Fibroblast of lung (primary cell): ENCODE data around the gene SURF1. TPM values are rescaled to one million over a fixed set of nuclear protein-coding genes. Genes with fewer than 3 reads are reported as not detected.

ENCODE experiments used
- DNase-seq, 2 donors: peaks; one replicate each; pipeline versions ENCODE4 v3.0.0 to v3.0.0-alpha.2; 2010; ENCODE audit warnings: low read depth in 2 of 2
- H2AFZ ChIP-seq: 2 replicates; pipeline ENCODE4 v1.5.1; 2012; ENCODE audit warnings: low read length, control low read depth, inconsistent platforms
- H3K27ac ChIP-seq: 2 replicates; pipeline ENCODE4 v1.5.1; 2011; ENCODE audit warnings: low read length, control low read depth; ENCODE audit not compliant: insufficient read depth
- H3K27me3 ChIP-seq: 2 replicates; pipeline ENCODE4 v1.5.1; 2011; ENCODE audit warnings: mild to moderate bottlenecking, low read length; ENCODE audit not compliant: control insufficient read depth, insufficient read depth
- H3K36me3 ChIP-seq: 2 replicates; pipeline ENCODE4 v1.5.1; 2011; ENCODE audit warnings: low read length; ENCODE audit not compliant: control insufficient read depth, insufficient read depth
- H3K4me1 ChIP-seq: 2 replicates; pipeline ENCODE4 v1.5.1; 2011; ENCODE audit warnings: low read length; ENCODE audit not compliant: control insufficient read depth, insufficient read depth; ENCODE audit errors: extremely low read depth
- H3K4me2 ChIP-seq: 2 replicates; pipeline ENCODE4 v1.5.1; 2011; ENCODE audit warnings: low read length, control low read depth; ENCODE audit not compliant: insufficient read depth; ENCODE audit errors: extremely low read depth
- H3K4me3 ChIP-seq, 4 experiments: fragments of 200-600 bp in 1 of 4; sonication (generic) in 1 of 4; replicated peaks in 1 of 4; 2 replicates each; pipeline ENCODE4 v1.5.1; 2011 to 2016; ENCODE audit warnings: low read length in 4 of 4, low read depth in 3 of 4, mild to moderate bottlenecking in 3 of 4, control low read depth in 2 of 4, inconsistent platforms in 1 of 4, mixed read lengths in 1 of 4; ENCODE audit not compliant: insufficient read depth in 1 of 4; ENCODE audit errors: control extremely low read depth in 1 of 4
- H3K79me2 ChIP-seq: 2 replicates; pipeline ENCODE4 v1.5.1; 2012; ENCODE audit warnings: mild to moderate bottlenecking, low read length, inconsistent platforms; ENCODE audit not compliant: control insufficient read depth, insufficient read depth
- H3K9ac ChIP-seq: 2 replicates; pipeline ENCODE4 v1.5.1; 2011; ENCODE audit warnings: mild to moderate bottlenecking, low read length, control low read depth; ENCODE audit not compliant: insufficient read depth
- H3K9me3 ChIP-seq: 2 replicates; pipeline ENCODE4 v1.5.1; 2012; ENCODE audit warnings: low read depth, low read length; ENCODE audit not compliant: control insufficient read depth, insufficient read depth
- H4K20me1 ChIP-seq: 2 replicates; pipeline ENCODE4 v1.5.1; 2011; ENCODE audit warnings: low read length; ENCODE audit not compliant: control insufficient read depth, insufficient read depth; ENCODE audit errors: extremely low read depth
- EZH2 ChIP-seq: IDR thresholded peaks from 2 replicates; pipeline ENCODE4 v1.5.1; 2012; ENCODE audit warnings: low read length, control low read depth, mild to moderate bottlenecking; ENCODE audit errors: missing control alignments
- polyA plus RNA-seq, 2 donors: library from polyadenylated mRNA; depleted of rRNA in 1 of 2; stranded (reverse) in 1 of 2; unstranded in 1 of 2; fragments of >200 nt; gene quantifications; 2 replicates each; pipeline ENCODE4 v1.2.1, GENCODE V29; 2011 to 2012; ENCODE audit warnings: missing spikeins in 1 of 2
- total RNA-seq: library from RNA; depleted of rRNA; stranded (reverse); fragments of >200 nt; gene quantifications from 2 replicates; pipeline ENCODE4 v1.2.1, GENCODE V29; 2014
- TF ChIP-seq, protein P1 (sequence below), 2 donors: IDR thresholded peaks in 1 of 2; conservative IDR thresholded peaks in 1 of 2; 1 replicate in 1 of 2; 2 replicates in 1 of 2; pipeline ENCODE4 v1.5.1; 2011 to 2012; ENCODE audit warnings: low read length in 2 of 2, control low read depth in 1 of 2, inconsistent platforms in 1 of 2, low read depth in 1 of 2, mild to moderate bottlenecking in 1 of 2

SURF1 gene
- total and polyA plus RNA-seq, 2 donors (not counting 1 experiment from before 2014, with no cell fraction given): 27.9 to 31.7 TPM

DNA sequence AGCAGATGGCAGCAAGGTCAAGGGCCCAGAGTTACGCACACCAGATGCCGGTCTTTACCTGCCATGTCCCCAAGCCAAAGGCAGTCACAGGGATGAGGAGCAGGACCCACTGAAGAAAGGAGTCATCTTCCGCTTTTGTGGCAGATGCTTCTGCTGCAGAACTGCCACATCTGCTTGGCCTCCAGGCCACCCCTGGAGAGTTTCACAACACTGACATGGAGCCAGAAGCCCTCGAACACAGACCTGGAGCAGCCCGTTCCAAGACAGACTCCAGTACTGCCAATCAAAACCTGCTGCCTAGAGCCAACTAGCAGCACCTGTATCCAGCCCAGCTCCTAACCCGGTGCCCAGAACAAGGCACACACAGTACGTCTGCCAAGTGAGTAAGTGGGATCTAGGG is 1.5 kb downstream of the SURF1 start:
- H3K36me3 ChIP-seq: peaks cover 28% of the 10 kb centered on the region
- H4K20me1 ChIP-seq: no peaks in the 10 kb centered on the region

DNA sequence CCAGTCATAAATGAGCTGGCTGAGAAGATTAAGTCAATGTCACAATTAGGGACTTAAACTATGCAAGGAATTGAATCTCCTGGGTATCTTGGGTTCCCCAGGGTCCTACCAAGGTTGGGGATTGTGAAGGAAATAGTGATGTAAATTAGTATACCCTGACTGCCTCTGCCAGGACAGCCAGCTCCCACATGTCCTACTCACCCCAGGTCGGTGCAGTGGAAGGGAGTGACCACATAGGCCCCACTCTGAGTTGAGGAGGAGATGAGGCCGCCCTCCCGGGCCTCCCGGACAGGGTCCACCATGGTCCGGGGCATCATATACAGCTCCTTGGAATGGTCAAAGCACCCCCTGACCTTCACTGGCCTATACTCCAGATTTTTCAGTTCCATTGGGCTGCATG is 2.7 kb downstream of the SURF1 start:
- Histone ChIP-seq H3K79me2 (peaks cover 26% of the 10 kb centered on the region), H3K27ac (no peak overlapping the region), H3K4me3 (no peak overlapping the region), H3K4me1 (peaks cover 9% of the 10 kb centered on the region), H2AFZ (no peak overlapping the region), H4K20me1 (no peaks in the 10 kb centered on the region), H3K9ac (no peak overlapping the region), H3K9me3 (no peaks in the 10 kb centered on the region), H3K27me3 (no peaks in the 10 kb centered on the region), H3K4me2 (no peak overlapping the region), H3K36me3 (peaks cover 27% of the 10 kb centered on the region)
- TF ChIP-seq, protein P1, sequence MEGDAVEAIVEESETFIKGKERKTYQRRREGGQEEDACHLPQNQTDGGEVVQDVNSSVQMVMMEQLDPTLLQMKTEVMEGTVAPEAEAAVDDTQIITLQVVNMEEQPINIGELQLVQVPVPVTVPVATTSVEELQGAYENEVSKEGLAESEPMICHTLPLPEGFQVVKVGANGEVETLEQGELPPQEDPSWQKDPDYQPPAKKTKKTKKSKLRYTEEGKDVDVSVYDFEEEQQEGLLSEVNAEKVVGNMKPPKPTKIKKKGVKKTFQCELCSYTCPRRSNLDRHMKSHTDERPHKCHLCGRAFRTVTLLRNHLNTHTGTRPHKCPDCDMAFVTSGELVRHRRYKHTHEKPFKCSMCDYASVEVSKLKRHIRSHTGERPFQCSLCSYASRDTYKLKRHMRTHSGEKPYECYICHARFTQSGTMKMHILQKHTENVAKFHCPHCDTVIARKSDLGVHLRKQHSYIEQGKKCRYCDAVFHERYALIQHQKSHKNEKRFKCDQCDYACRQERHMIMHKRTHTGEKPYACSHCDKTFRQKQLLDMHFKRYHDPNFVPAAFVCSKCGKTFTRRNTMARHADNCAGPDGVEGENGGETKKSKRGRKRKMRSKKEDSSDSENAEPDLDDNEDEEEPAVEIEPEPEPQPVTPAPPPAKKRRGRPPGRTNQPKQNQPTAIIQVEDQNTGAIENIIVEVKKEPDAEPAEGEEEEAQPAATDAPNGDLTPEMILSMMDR (conservative IDR thresholded peaks at IDR 0.05 in 1 of 2, IDR thresholded peaks at IDR 0.05 in 1 of 2; ENCODE audit: low read depth in 1 of 2, low read length in 2 of 2): no peak
- no peak for TF ChIP-seq EZH2
- no peak for DNase-seq

More for the DNA sequence above, 1.5 kb downstream of the SURF1 start:
- H3K27ac ChIP-seq: no peak overlapping the region
- H3K79me2 ChIP-seq: peaks cover 13% of the 10 kb centered on the region
- H3K4me1 ChIP-seq: peaks cover 8% of the 10 kb centered on the region
- DNase-seq: no peak
- no peak overlapping the region for H3K9ac ChIP-seq
- no peak overlapping the region for H3K4me3 ChIP-seq
- H3K9me3 ChIP-seq: no peaks in the 10 kb centered on the region
- H3K27me3 ChIP-seq: no peaks in the 10 kb centered on the region
- H3K4me2 ChIP-seq: peak overlapping the region; percentile 77
- H2AFZ ChIP-seq: no peak overlapping the region
- TF ChIP-seq, protein P1 (conservative IDR thresholded peaks at IDR 0.05 in 1 of 2, IDR thresholded peaks at IDR 0.05 in 1 of 2; ENCODE audit: low read depth in 1 of 2, low read length in 2 of 2): no peak
- no peak for TF ChIP-seq EZH2

DNA sequence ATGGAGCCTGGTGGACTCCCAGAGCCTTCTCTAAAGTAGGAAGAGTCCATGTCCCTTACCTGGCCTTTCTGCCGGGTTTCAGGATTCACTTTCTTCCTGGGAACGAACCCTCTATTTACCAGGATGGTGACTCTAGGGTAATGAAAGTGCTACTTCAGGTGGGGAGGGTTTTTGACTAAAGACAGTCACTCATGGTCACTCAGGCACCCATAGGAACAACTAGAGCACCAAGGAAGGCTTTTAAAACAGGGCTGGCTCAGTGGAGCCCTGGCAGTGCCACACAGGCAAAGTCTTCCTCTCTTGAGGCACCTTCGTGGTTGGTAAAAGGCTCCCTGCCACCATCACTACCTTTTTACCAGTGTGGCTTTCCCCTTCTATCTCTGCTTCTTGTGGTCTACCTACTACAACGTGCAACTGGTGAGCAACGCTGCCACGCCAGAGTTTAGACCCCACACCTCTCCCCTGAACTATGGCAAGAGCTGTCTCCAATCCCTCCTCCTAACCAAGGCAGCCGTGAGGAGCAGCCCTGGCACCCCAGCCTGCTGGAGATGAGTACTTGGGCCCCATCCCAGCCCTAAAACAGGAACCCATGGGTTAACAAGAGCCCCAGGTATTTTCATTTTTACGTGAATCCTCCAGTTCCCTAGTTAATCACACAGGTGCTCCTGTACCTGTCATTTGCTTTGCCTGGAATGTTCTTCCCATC is 3.5 kb downstream of the SURF1 start:
- Histone ChIP-seq H2AFZ (no peak overlapping the region), H3K4me1 (peaks cover 6% of the 10 kb centered on the region), H4K20me1 (no peaks in the 10 kb centered on the region), H3K9ac (no peak overlapping the region), H3K4me3 (no peak overlapping the region), H3K9me3 (no peaks in the 10 kb centered on the region), H3K79me2 (peaks cover 30% of the 10 kb centered on the region), H3K4me2 (no peak overlapping the region), H3K36me3 (peaks cover 26% of the 10 kb centered on the region), H3K27ac (no peak overlapping the region), H3K27me3 (no peaks in the 10 kb centered on the region)
- no peak for DNase-seq
- TF ChIP-seq, protein P1 (conservative IDR thresholded peaks at IDR 0.05 in 1 of 2, IDR thresholded peaks at IDR 0.05 in 1 of 2; ENCODE audit: low read depth in 1 of 2, low read length in 2 of 2): no peak
- no peak for TF ChIP-seq EZH2
